HPDE6-E6E7 (cell line): ENCODE data around the gene DOCK6.
A peak's percentile ranks its signal among the peaks of the same experiment; 100 is the strongest.

Experiments used
- DNase-seq: peaks from one replicate; pipeline ENCODE4 v3.0.0; 2011; ENCODE audit warnings: missing footprints; ENCODE audit errors: extremely low spot score

Gene DOCK6

GRCh38 chr19:11273989-11274388, 11.7 kb upstream of the DOCK6 start:
- DNase-seq, result no peak

- no peak for DNase-seq
These were observed 11.0 kb upstream of the DOCK6 start for GRCh38 chr19:11273296-11273695.

GRCh38 chr19:11269408-11269807, 7.1 kb upstream of the DOCK6 start:
- DNase-seq, result no peak

- peak; percentile 60 for DNase-seq
These were observed 6.5 kb upstream of the DOCK6 start for GRCh38 chr19:11268783-11269267.

- no peak for DNase-seq
These were observed 5.2 kb upstream of the DOCK6 start for GRCh38 chr19:11267316-11268085.

- peak; percentile 94 for DNase-seq
These were observed 3.5 kb upstream of the DOCK6 start for GRCh38 chr19:11265785-11266236.

- DNase-seq, result no peak
These were observed 3.0 kb upstream of the DOCK6 start for GRCh38 chr19:11265177-11265784.

- DNase-seq, result peak; percentile 88
These were observed 2.3 kb upstream of the DOCK6 start for GRCh38 chr19:11264452-11265176.

GRCh38 chr19:11263726-11264125, 1.4 kb upstream of the DOCK6 start:
- no peak for DNase-seq

GRCh38 chr19:11261431-11261970, 823 bp downstream of the DOCK6 start:
- DNase-seq, result no peak

GRCh38 chr19:11260996-11261395, 1.3 kb downstream of the DOCK6 start:
- no peak for DNase-seq

- no peak for DNase-seq
These were observed 4.4 kb downstream of the DOCK6 start for GRCh38 chr19:11257846-11258380.

- DNase-seq, result no peak
These were observed 6.1 kb downstream of the DOCK6 start for GRCh38 chr19:11256189-11256588.

- no peak for DNase-seq
These were observed 7.7 kb downstream of the DOCK6 start for GRCh38 chr19:11254666-11255065.

GRCh38 chr19:11252665-11253355, 9.5 kb downstream of the DOCK6 start:
- DNase-seq, result no peak

GRCh38 chr19:11251650-11252314, 10.5 kb downstream of the DOCK6 start:
- no peak for DNase-seq

- DNase-seq, result no peak
These were observed 11.1 kb downstream of the DOCK6 start for GRCh38 chr19:11251217-11251616.

- no peak for DNase-seq
These were observed 13.5 kb downstream of the DOCK6 start for GRCh38 chr19:11248852-11249251.

- no peak for DNase-seq
These were observed 14.4 kb downstream of the DOCK6 start for GRCh38 chr19:11247934-11248333.

GRCh38 chr19:11247391-11247790, 14.9 kb downstream of the DOCK6 start:
- no peak for DNase-seq

- DNase-seq, result no peak
These were observed 15.4 kb downstream of the DOCK6 start for GRCh38 chr19:11246941-11247340.
